Left ventricle myocardium superior (tissue), 1 donor: ENCODE results near the gene GALNT2. TPM values are rescaled to one million over a fixed set of nuclear protein-coding genes. Genes with fewer than 3 reads are reported as not detected.
A peak's percentile ranks its signal among the peaks of the same experiment; 100 is the strongest.

Experiments used
- ATAC-seq: fragments of 200-7000 bp; cut with Tn5 transposase; one replicate; pipeline ENCODE4 v1.9.1; 2020; ENCODE audit warnings: mild to moderate bottlenecking, moderate library complexity
- DNase-seq: peaks from one replicate; pipeline ENCODE4 v3.0.0-alpha.2; 2020
- intact Hi-C: fragments of 100-400 bp; cut with micrococcal nuclease; formaldehyde crosslinking; loops from one replicate; pipeline ENCODE4 v1.11.0; 2022
- total RNA-seq: library from RNA; stranded (reverse); fragmentation: NEBNext Ultra II Directional; extraction: Animal tissue kit (Norgen Biotek cat#: 25700); gene quantifications from one replicate; pipeline ENCODE4 v1.2.1, GENCODE V29; 2021
- donor health status: DM: no; HTN: yes; CAD: no; lungs with severe emphysema.

The GALNT2 gene
- total RNA-seq, 1 donor from 2014 or later: 22.0 TPM

- ATAC-seq: no peak
- intact Hi-C loops: no loop called here
- DNase-seq: no peak
Measured at GRCh38 chr1:230149751-230150584, 82.9 kb downstream of the GALNT2 start.

GRCh38 chr1:230150615-230151014, 83.6 kb downstream of the GALNT2 start:
- DNase-seq (no peak), ATAC-seq (no peak)
- intact Hi-C loops: no loop called here

GRCh38 chr1:230151924-230152468, 85.0 kb downstream of the GALNT2 start:
- intact Hi-C loops: no loop called here
- no peak for DNase-seq
- ATAC-seq: no peak

GRCh38 chr1:230152999-230153398, 86.0 kb downstream of the GALNT2 start:
- DNase-seq (no peak), ATAC-seq (no peak)
- intact Hi-C loops: no loop called here

- intact Hi-C loops: no loop called here
- DNase-seq (no peak), ATAC-seq (peak; percentile 61)
Measured at GRCh38 chr1:230153641-230154296, 86.7 kb downstream of the GALNT2 start.

- ATAC-seq (peak; percentile 26), DNase-seq (no peak)
- intact Hi-C loops: no loop called here
Measured at GRCh38 chr1:230155021-230155420, 88.0 kb downstream of the GALNT2 start.

- DNase-seq (no peak), ATAC-seq (no peak)
- intact Hi-C loops: no loop called here
Measured at GRCh38 chr1:230156068-230156467, 89.0 kb downstream of the GALNT2 start.

- intact Hi-C loops: no loop called here
- ATAC-seq (no peak), DNase-seq (no peak)
Measured at GRCh38 chr1:230156536-230156935, 89.5 kb downstream of the GALNT2 start.

GRCh38 chr1:230157420-230158390, 90.7 kb downstream of the GALNT2 start:
- no peak for DNase-seq
- ATAC-seq: peak; percentile 49
- intact Hi-C loops: no loop called here

- intact Hi-C loops: no loop called here
- DNase-seq (no peak), ATAC-seq (peak; percentile 13)
Measured at GRCh38 chr1:230158415-230159291, 91.6 kb downstream of the GALNT2 start.

GRCh38 chr1:230159580-230159979, 92.5 kb downstream of the GALNT2 start:
- DNase-seq (no peak), ATAC-seq (no peak)
- intact Hi-C loops: no loop called here

- ATAC-seq (no peak), DNase-seq (no peak)
- intact Hi-C loops: no loop called here
Measured at GRCh38 chr1:230160957-230161771, 94.1 kb downstream of the GALNT2 start.

GRCh38 chr1:230163205-230163604, 96.2 kb downstream of the GALNT2 start:
- DNase-seq (peak; percentile 54), ATAC-seq (peak; percentile 71)
- intact Hi-C loops: no loop called here

GRCh38 chr1:230163719-230164118, 96.7 kb downstream of the GALNT2 start:
- ATAC-seq (peak; percentile 39), DNase-seq (no peak)
- intact Hi-C loops: no loop called here

GRCh38 chr1:230165536-230165935, 98.5 kb downstream of the GALNT2 start:
- intact Hi-C loops: no loop called here
- peak; percentile 53 for ATAC-seq
- DNase-seq: no peak

GRCh38 chr1:230166366-230167132, 99.5 kb downstream of the GALNT2 start:
- intact Hi-C loops: no loop called here
- no peak for ATAC-seq
- no peak for DNase-seq

GRCh38 chr1:230167419-230167852, 100.4 kb downstream of the GALNT2 start:
- intact Hi-C loops: no loop called here
- ATAC-seq: peak; percentile 45
- DNase-seq: no peak
